Prostate gland (tissue), 2 donors: ENCODE results near the gene NAB1.

Experiments
- POLR2A ChIP-seq: fragments of 450-650 bp; IDR thresholded peaks from one replicate; pipeline ENCODE4 v1.6.1; 2016; ENCODE audit warnings: antibody characterized with exemption, mild to moderate bottlenecking
- POLR2AphosphoS5 ChIP-seq: sonication (generic); formaldehyde crosslinking; IDR thresholded peaks from one replicate; pipeline ENCODE4 v1.6.1; 2017; ENCODE audit warnings: antibody characterized with exemption
- TF ChIP-seq, protein P1 (sequence below), 4 experiments: fragments of 200-600 bp in 2 of 4; fragments of 450-650 bp in 2 of 4; sonication (generic) in 2 of 4; IDR thresholded peaks; 1 replicate in 3 of 4; 2 replicates in 1 of 4; pipeline ENCODE4 v1.5.1; 2016 to 2019; ENCODE audit warnings: antibody characterized with exemption in 4 of 4, mild to moderate bottlenecking in 2 of 4, moderate library complexity in 2 of 4

DNA sequence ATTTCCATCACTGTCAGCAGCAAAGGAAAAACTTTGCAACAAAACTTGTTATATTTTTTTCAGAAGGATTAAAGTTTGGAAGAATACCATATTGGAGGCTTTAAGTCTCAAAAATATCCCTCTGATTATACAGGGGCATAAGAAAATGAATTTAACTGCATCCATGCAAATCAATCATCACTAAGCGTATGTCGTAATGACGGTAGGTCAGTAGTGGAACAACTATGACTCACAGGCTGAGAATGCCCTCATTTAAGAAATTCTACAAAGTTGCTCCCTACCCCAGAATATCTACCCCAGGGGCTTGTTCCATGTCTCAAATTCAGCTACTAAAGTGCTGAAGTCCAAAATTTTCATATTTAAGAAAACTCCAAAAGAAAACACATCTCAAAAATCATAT is 12.5 kb upstream of the NAB1 start:
- TF ChIP-seq, protein P1, sequence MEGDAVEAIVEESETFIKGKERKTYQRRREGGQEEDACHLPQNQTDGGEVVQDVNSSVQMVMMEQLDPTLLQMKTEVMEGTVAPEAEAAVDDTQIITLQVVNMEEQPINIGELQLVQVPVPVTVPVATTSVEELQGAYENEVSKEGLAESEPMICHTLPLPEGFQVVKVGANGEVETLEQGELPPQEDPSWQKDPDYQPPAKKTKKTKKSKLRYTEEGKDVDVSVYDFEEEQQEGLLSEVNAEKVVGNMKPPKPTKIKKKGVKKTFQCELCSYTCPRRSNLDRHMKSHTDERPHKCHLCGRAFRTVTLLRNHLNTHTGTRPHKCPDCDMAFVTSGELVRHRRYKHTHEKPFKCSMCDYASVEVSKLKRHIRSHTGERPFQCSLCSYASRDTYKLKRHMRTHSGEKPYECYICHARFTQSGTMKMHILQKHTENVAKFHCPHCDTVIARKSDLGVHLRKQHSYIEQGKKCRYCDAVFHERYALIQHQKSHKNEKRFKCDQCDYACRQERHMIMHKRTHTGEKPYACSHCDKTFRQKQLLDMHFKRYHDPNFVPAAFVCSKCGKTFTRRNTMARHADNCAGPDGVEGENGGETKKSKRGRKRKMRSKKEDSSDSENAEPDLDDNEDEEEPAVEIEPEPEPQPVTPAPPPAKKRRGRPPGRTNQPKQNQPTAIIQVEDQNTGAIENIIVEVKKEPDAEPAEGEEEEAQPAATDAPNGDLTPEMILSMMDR (IDR thresholded peaks at IDR 0.05): no peak
- TF ChIP-seq POLR2AphosphoS5 (no peak), POLR2A (no peak)
